ENCODE data around the gene IPO9. TPM values are rescaled to one million over a fixed set of nuclear protein-coding genes. Genes with fewer than 3 reads are reported as not detected.
A peak's percentile ranks its signal among the peaks of the same experiment; 100 is the strongest.

IPO9 gene
- total and polyA plus RNA-seq, 2 donors (not counting 1 experiment from before 2014, with no cell fraction given) = 13.3 to 56.9 TPM

- no peaks in the 10 kb centered on the region for H3K36me3 ChIP-seq (replicated peaks in 1 of 2; ENCODE audit: control extremely low read depth in 1 of 2, control insufficient read depth in 1 of 2, extremely low read depth in 1 of 2, insufficient read depth in 2 of 2, low read length in 1 of 2)
- TF ChIP-seq EZH2 (IDR thresholded peaks at IDR 0.05; ENCODE audit: borderline replicate concordance, insufficient read depth, low read depth, low read length, poor library complexity, severe bottlenecking) (no peak), CTCF (IDR thresholded peaks at IDR 0.05) (peak; percentile 76)
- ATAC-seq (ENCODE audit: low read depth) (peak; percentile 64), DNase-seq (peak; percentile 72)
- Mint-ChIP-seq H3K27me3 (peaks cover 37% of the 10 kb centered on the region), H3K4me1 (peaks cover 5% of the 10 kb centered on the region), H3K27ac (no peak overlapping the region), H3K9me3 (ENCODE audit: insufficient read depth) (no peaks in the 10 kb centered on the region), H3K4me3 (peak overlapping the region; percentile 37)
- H3K27ac ChIP-seq (ENCODE audit: low read length in 2 of 2) = no peak overlapping the region
- POLR2A ChIA-PET = no interaction called here
- peaks cover 0 to 4% of the 10 kb centered on the region in 2 donors for H3K4me1 ChIP-seq (ENCODE audit: control insufficient read depth in 2 of 2, insufficient read depth in 2 of 2, low read length in 2 of 2)
- H4K20me1 ChIP-seq (ENCODE audit: control insufficient read depth, insufficient read depth, low read length, poor library complexity, severe bottlenecking) = no peaks in the 10 kb centered on the region
- WGBS (ENCODE audit: insufficient coverage) = 3% methylated on average over 8 of the region's 10 CpGs
- peaks cover 0 to 20% (median 2%) of the 10 kb centered on the region in 4 experiments for H3K27me3 ChIP-seq (replicated peaks in 1 of 4; ENCODE audit: control extremely low read depth in 1 of 4, control insufficient read depth in 3 of 4, insufficient read depth in 4 of 4, low read length in 3 of 4)
- H3K9me3 ChIP-seq (ENCODE audit: control extremely low read depth in 1 of 3, control insufficient read depth in 2 of 3, insufficient read depth in 1 of 3, low read length in 2 of 3) = no peaks in the 10 kb centered on the region
- peak overlapping the region; percentile 44 for H3K4me2 ChIP-seq (replicated peaks; ENCODE audit: low read depth, low read length, poor library complexity, severe bottlenecking)
- intact Hi-C loops (cut with micrococcal nuclease) = loop anchor here (1.0 kb wide), 2 partner anchors 59 to 239 kb away; partner anchors contain the start of gene TIMM17A
- no peak overlapping the region for H3K4me3 ChIP-seq (ENCODE audit: control extremely low read depth in 1 of 5, extremely low read depth in 1 of 5, insufficient read depth in 1 of 5, low read depth in 2 of 5, low read length in 4 of 5)
- H3K9ac ChIP-seq (ENCODE audit: low read length) = no peak overlapping the region
- peak overlapping the region; percentile 64 for H2AFZ ChIP-seq (ENCODE audit: insufficient read depth, low read depth, low read length, poor library complexity, severe bottlenecking)
- CTCF ChIA-PET = interaction anchor here (0.6 to 5.5 kb wide), 21 partner anchors 9 to 1444 kb away, joined by 3 to 51 read pairs (median 4); no protein-coding TSS in a partner anchor
- H3K79me2 ChIP-seq (ENCODE audit: control insufficient read depth, insufficient read depth, low read length) = no peaks in the 10 kb centered on the region
These were observed 67.2 kb downstream of the IPO9 start for GRCh38 chr1:201895913-201896807.

- no peak for TF ChIP-seq CTCF (IDR thresholded peaks at IDR 0.05)
- TF ChIP-seq EZH2 (IDR thresholded peaks at IDR 0.05; ENCODE audit: borderline replicate concordance, insufficient read depth, low read depth, low read length, poor library complexity, severe bottlenecking) = no peak
- Histone ChIP-seq H3K36me3 (replicated peaks in 1 of 2; ENCODE audit: control extremely low read depth in 1 of 2, control insufficient read depth in 1 of 2, extremely low read depth in 1 of 2, insufficient read depth in 2 of 2, low read length in 1 of 2) (no peaks in the 10 kb centered on the region), H3K27ac (ENCODE audit: low read length in 2 of 2) (no peak overlapping the region), H3K4me2 (replicated peaks; ENCODE audit: low read depth, low read length, poor library complexity, severe bottlenecking) (no peak overlapping the region), H3K27me3 (replicated peaks in 1 of 4; ENCODE audit: control extremely low read depth in 1 of 4, control insufficient read depth in 3 of 4, insufficient read depth in 4 of 4, low read length in 3 of 4) (peaks cover 0 to 12% (median 1%) of the 10 kb centered on the region in 4 experiments), H3K9me3 (ENCODE audit: control extremely low read depth in 1 of 3, control insufficient read depth in 2 of 3, insufficient read depth in 1 of 3, low read length in 2 of 3) (no peaks in the 10 kb centered on the region), H3K4me1 (ENCODE audit: control insufficient read depth in 2 of 2, insufficient read depth in 2 of 2, low read length in 2 of 2) (peaks cover 0 to 4% of the 10 kb centered on the region in 2 donors), H3K79me2 (ENCODE audit: control insufficient read depth, insufficient read depth, low read length) (no peaks in the 10 kb centered on the region), H4K20me1 (ENCODE audit: control insufficient read depth, insufficient read depth, low read length, poor library complexity, severe bottlenecking) (no peaks in the 10 kb centered on the region), H2AFZ (ENCODE audit: insufficient read depth, low read depth, low read length, poor library complexity, severe bottlenecking) (no peak overlapping the region), H3K4me3 (ENCODE audit: control extremely low read depth in 1 of 5, extremely low read depth in 1 of 5, insufficient read depth in 1 of 5, low read depth in 2 of 5, low read length in 4 of 5) (no peak overlapping the region), H3K9ac (ENCODE audit: low read length) (no peak overlapping the region)
- Mint-ChIP-seq H3K4me3 (no peak overlapping the region), H3K4me1 (peaks cover 5% of the 10 kb centered on the region), H3K27me3 (peaks cover 31% of the 10 kb centered on the region), H3K27ac (no peak overlapping the region), H3K9me3 (ENCODE audit: insufficient read depth) (no peaks in the 10 kb centered on the region)
- no peak for ATAC-seq (ENCODE audit: low read depth)
- ChIA-PET CTCF (interaction anchor here (1.0 to 5.5 kb wide), 4 partner anchors 14 to 76 kb away, joined by 3 to 51 read pairs (median 7); no protein-coding TSS in a partner anchor), POLR2A (no interaction called here)
- WGBS (ENCODE audit: insufficient coverage) = 93% methylated on average over 1 of the region's 2 CpGs
- DNase-seq = no peak
- intact Hi-C loops (cut with micrococcal nuclease) = loop anchor here (1.0 kb wide), 2 partner anchors 58 to 238 kb away; partner anchors contain the start of gene TIMM17A
These were observed 68.0 kb downstream of the IPO9 start for GRCh38 chr1:201896951-201897391.
